GM18861 (cell line): Measurements from ENCODE around the gene CD300LF.
A peak's percentile ranks its signal among the peaks of the same experiment; 100 is the strongest.

Source experiments
- ATAC-seq: cut with Tn5 transposase; IDR thresholded peaks from one replicate; pipeline ENCODE4 v1.9.1; 2021; ENCODE audit not compliant: unreplicated experiment

The CD300LF gene

GRCh38 chr17:74712756-74713155 is at the start of gene CD300LF:
Gene CD300LF, minus strand, starts transcription at chr17:74712923. Its CDS starts 57 bp downstream, at chr17:74712866.
- ATAC-seq, result no peak

- no peak for ATAC-seq
Measured at GRCh38 chr17:74761931-74762330, 49.2 kb upstream of the CD300LF start.

GRCh38 chr17:74761419-74761818 is 48.7 kb upstream of the CD300LF start:
- ATAC-seq, result no peak

GRCh38 chr17:74760404-74761105 is 47.8 kb upstream of the CD300LF start:
- ATAC-seq, result no peak

- no peak for ATAC-seq
Measured at GRCh38 chr17:74759941-74760340, 47.2 kb upstream of the CD300LF start.

- ATAC-seq, result peak; percentile 74
Measured at GRCh38 chr17:74759243-74759801, 46.6 kb upstream of the CD300LF start.

GRCh38 chr17:74758848-74759168 is 46.1 kb upstream of the CD300LF start:
- ATAC-seq, result no peak

GRCh38 chr17:74757931-74758847 is 45.5 kb upstream of the CD300LF start:
- ATAC-seq, result no peak

- ATAC-seq, result no peak
Measured at GRCh38 chr17:74757502-74757901, 44.8 kb upstream of the CD300LF start.

- no peak for ATAC-seq
Measured at GRCh38 chr17:74756891-74757290, 44.2 kb upstream of the CD300LF start.

- ATAC-seq, result no peak
Measured at GRCh38 chr17:74755533-74755932, 42.8 kb upstream of the CD300LF start.

- no peak for ATAC-seq
Measured at GRCh38 chr17:74754832-74755231, 42.1 kb upstream of the CD300LF start.

- ATAC-seq, result no peak
Measured at GRCh38 chr17:74752822-74753401, 40.2 kb upstream of the CD300LF start.

GRCh38 chr17:74752415-74752814 is 39.7 kb upstream of the CD300LF start:
- ATAC-seq, result no peak

GRCh38 chr17:74750327-74751069 is 37.8 kb upstream of the CD300LF start:
- no peak for ATAC-seq

GRCh38 chr17:74750039-74750326 is 37.3 kb upstream of the CD300LF start:
- ATAC-seq, result no peak

- no peak for ATAC-seq
Measured at GRCh38 chr17:74749279-74750038, 36.7 kb upstream of the CD300LF start.

- peak; percentile 78 for ATAC-seq
Measured at GRCh38 chr17:74748529-74749278, 36.0 kb upstream of the CD300LF start, which contains the start of gene NHERF1. Gene NHERF1, plus strand, starts transcription at chr17:74748628. Its CDS starts 219 bp downstream, at chr17:74748847.

GRCh38 chr17:74748279-74748528 is 35.5 kb upstream of the CD300LF start:
- ATAC-seq, result no peak

- ATAC-seq, result no peak
Measured at GRCh38 chr17:74746922-74747321, 34.2 kb upstream of the CD300LF start.
